Chondrocyte (in vitro differentiated cells): ENCODE data around the gene LIX1L. TPM values are rescaled to one million over a fixed set of nuclear protein-coding genes. Genes with fewer than 3 reads are reported as not detected.

Source experiments
- DNase-seq: peaks from one replicate; pipeline ENCODE4 v3.0.0; 2021; ENCODE audit warnings: mixed read lengths, low spot score
- H3K27ac Mint-ChIP-seq: one replicate; pipeline ENCODE4 v1.8.0; 2021; ENCODE audit warnings: mild to moderate bottlenecking, moderate library complexity, mixed read lengths; ENCODE audit not compliant: unreplicated experiment
- H3K27me3 Mint-ChIP-seq: 2 replicates; pipeline ENCODE4 v1.8.0; 2021; ENCODE audit warnings: low read depth, mixed read lengths
- H3K36me3 Mint-ChIP-seq: 2 replicates; pipeline ENCODE4 v1.8.0; 2021; ENCODE audit warnings: low read depth, mixed read lengths
- H3K4me1 Mint-ChIP-seq: 2 replicates; pipeline ENCODE4 v1.8.0; 2021; ENCODE audit warnings: low read depth, mild to moderate bottlenecking, mixed read lengths
- H3K4me3 Mint-ChIP-seq: one replicate; pipeline ENCODE4 v1.8.0; 2021; ENCODE audit warnings: mild to moderate bottlenecking, moderate library complexity, mixed read lengths; ENCODE audit not compliant: unreplicated experiment
- H3K9me3 Mint-ChIP-seq: 2 replicates; pipeline ENCODE4 v1.8.0; 2021; ENCODE audit warnings: low read depth, mixed read lengths
- CTCF ChIP-seq: fragments of 200-600 bp; sonication (generic); IDR thresholded peaks from 2 replicates; pipeline ENCODE4 v1.5.0; 2021; ENCODE audit warnings: antibody characterized with exemption, mild to moderate bottlenecking, moderate library complexity
- total RNA-seq: library from RNA; stranded (reverse); gene quantifications from 3 replicates; pipeline ENCODE4 v1.2.1, GENCODE V29; 2021

Gene LIX1L
- total RNA-seq, 1 donor from 2014 or later, result 50.3 TPM

- no peaks in the 10 kb centered on the region for H3K36me3 Mint-ChIP-seq
- no peak overlapping the region for H3K27ac Mint-ChIP-seq
- no peak for TF ChIP-seq CTCF
- peaks cover 19% of the 10 kb centered on the region for H3K4me1 Mint-ChIP-seq
- DNase-seq, result no peak
- no peaks in the 10 kb centered on the region for H3K27me3 Mint-ChIP-seq
- H3K9me3 Mint-ChIP-seq, result no peaks in the 10 kb centered on the region
- H3K4me3 Mint-ChIP-seq, result no peak overlapping the region
These were observed 26.4 kb upstream of the LIX1L start for GRCh38 chr1:145983960-145984830.

GRCh38 chr1:145983206-145983675 is 25.4 kb upstream of the LIX1L start:
- Mint-ChIP-seq H3K27ac (no peak overlapping the region), H3K27me3 (no peaks in the 10 kb centered on the region), H3K4me1 (peaks cover 19% of the 10 kb centered on the region), H3K9me3 (no peaks in the 10 kb centered on the region), H3K36me3 (no peaks in the 10 kb centered on the region), H3K4me3 (no peak overlapping the region)
- no peak for TF ChIP-seq CTCF
- DNase-seq, result no peak

- TF ChIP-seq CTCF, result no peak
- H3K36me3 Mint-ChIP-seq, result no peaks in the 10 kb centered on the region
- H3K4me1 Mint-ChIP-seq, result peaks cover 19% of the 10 kb centered on the region
- no peaks in the 10 kb centered on the region for H3K27me3 Mint-ChIP-seq
- DNase-seq, result no peak
- H3K9me3 Mint-ChIP-seq, result no peaks in the 10 kb centered on the region
- no peak overlapping the region for H3K4me3 Mint-ChIP-seq
- H3K27ac Mint-ChIP-seq, result no peak overlapping the region
These were observed 24.4 kb upstream of the LIX1L start for GRCh38 chr1:145982010-145982723.

- Mint-ChIP-seq H3K9me3 (no peaks in the 10 kb centered on the region), H3K4me1 (peaks cover 13% of the 10 kb centered on the region), H3K27me3 (no peaks in the 10 kb centered on the region), H3K36me3 (no peaks in the 10 kb centered on the region), H3K4me3 (no peak overlapping the region), H3K27ac (no peak overlapping the region)
- DNase-seq, result no peak
- TF ChIP-seq CTCF, result no peak
These were observed 22.7 kb upstream of the LIX1L start for GRCh38 chr1:145980457-145980994.

- Mint-ChIP-seq H3K27me3 (no peaks in the 10 kb centered on the region), H3K36me3 (no peaks in the 10 kb centered on the region), H3K4me3 (no peak overlapping the region), H3K4me1 (peaks cover 7% of the 10 kb centered on the region), H3K27ac (no peak overlapping the region), H3K9me3 (no peaks in the 10 kb centered on the region)
- TF ChIP-seq CTCF, result no peak
- no peak for DNase-seq
These were observed 22.1 kb upstream of the LIX1L start for GRCh38 chr1:145979746-145980456.
